ENCODE measurements around the gene PI4KA. TPM values are rescaled to one million over a fixed set of nuclear protein-coding genes. Genes with fewer than 3 reads are reported as not detected.
"Not testable (repeated sequence)": the region's sequence is repeated elsewhere in the genome, so short reads cannot be mapped to it uniquely, and the experiment has no call there.

PI4KA gene
- total RNA-seq, 2 experiments from 2014 or later: 46.9 to 95.7 TPM

- Histone ChIP-seq H3K79me2 (ENCODE audit: insufficient read depth, low read depth, low read length) (no peaks in the 10 kb centered on the region), H2AFZ (ENCODE audit: low read length) (no peak overlapping the region), H3K36me3 (ENCODE audit: insufficient read depth, low read length) (peaks cover 66% of the 10 kb centered on the region), H4K20me1 (ENCODE audit: insufficient read depth, low read length) (no peaks in the 10 kb centered on the region), H3K27ac (ENCODE audit: low read depth, low read length, poor library complexity, severe bottlenecking) (no peak overlapping the region), H3K4me1 (ENCODE audit: insufficient read depth, low read length, poor library complexity, severe bottlenecking) (no peaks in the 10 kb centered on the region), H3K9me3 (ENCODE audit: low read length) (no peaks in the 10 kb centered on the region), H3K4me3 (ENCODE audit: low read depth, low read length, poor library complexity, severe bottlenecking) (no peak overlapping the region), H3K9me2 (ENCODE audit: insufficient read depth, low read length) (no peaks in the 10 kb centered on the region), H3K4me2 (ENCODE audit: low read length) (no peak overlapping the region)
- intact Hi-C loops (cut with micrococcal nuclease; ENCODE audit: unreplicated experiment): no loop called here
- TF ChIP-seq EZH2phosphoT487 (IDR thresholded peaks at IDR 0.05; ENCODE audit: borderline replicate concordance, low read depth, low read length) (no peak), CTCF (conservative IDR thresholded peaks at IDR 0.05; ENCODE audit: low read length) (no peak)
- CTCF ChIA-PET (ENCODE audit: unreplicated experiment): no interaction called here
- POLR2A ChIA-PET: interaction anchor here (0.6 to 1.2 kb wide), 2 partner anchors 11 to 21 kb away, joined by 4 to 5 read pairs; no protein-coding TSS in a partner anchor
- BruUV-seq (replicated peaks): no TSS peak
- no peak for DNase-seq (ENCODE audit: low spot score)
These were observed 35.3 kb downstream of the PI4KA start for GRCh38 chr22:20823264-20823663.

DNA sequence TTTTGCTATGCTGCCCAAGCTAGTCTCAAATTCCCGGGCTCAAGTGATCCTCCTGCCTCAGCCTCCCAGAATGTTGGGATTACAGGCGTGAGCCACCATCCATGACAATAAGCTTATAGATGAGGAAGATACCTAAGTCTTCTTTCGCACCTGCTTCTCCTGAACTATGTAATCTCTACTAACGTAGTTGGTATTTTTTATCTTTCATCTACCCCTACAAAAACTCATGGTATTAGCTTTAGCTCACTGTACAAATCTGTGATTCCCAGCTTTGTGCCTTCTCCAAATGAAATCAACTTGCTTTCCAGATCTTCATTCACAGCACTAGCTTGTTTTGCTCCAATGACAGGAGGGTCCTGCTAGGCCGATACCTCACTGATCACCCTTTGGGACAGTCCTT lies 36.4 kb downstream of the PI4KA start:
- H2AFZ ChIP-seq (ENCODE audit: low read length): no peak overlapping the region
- intact Hi-C loops (cut with micrococcal nuclease; ENCODE audit: unreplicated experiment): no loop called here
- ChIA-PET POLR2A (no interaction called here), CTCF (ENCODE audit: unreplicated experiment) (no interaction called here)
- no peak overlapping the region for H3K27ac ChIP-seq (ENCODE audit: low read depth, low read length, poor library complexity, severe bottlenecking)
- H4K20me1 ChIP-seq (ENCODE audit: insufficient read depth, low read length): no peaks in the 10 kb centered on the region
- no peaks in the 10 kb centered on the region for H3K9me3 ChIP-seq (ENCODE audit: low read length)
- H3K4me1 ChIP-seq (ENCODE audit: insufficient read depth, low read length, poor library complexity, severe bottlenecking): no peaks in the 10 kb centered on the region
- no peak overlapping the region for H3K4me3 ChIP-seq (ENCODE audit: low read depth, low read length, poor library complexity, severe bottlenecking)
- H3K36me3 ChIP-seq (ENCODE audit: insufficient read depth, low read length): peaks cover 68% of the 10 kb centered on the region
- no peak for TF ChIP-seq CTCF (conservative IDR thresholded peaks at IDR 0.05; ENCODE audit: low read length)
- no peak for TF ChIP-seq EZH2phosphoT487 (IDR thresholded peaks at IDR 0.05; ENCODE audit: borderline replicate concordance, low read depth, low read length)
- no peak for DNase-seq (ENCODE audit: low spot score)
- no peaks in the 10 kb centered on the region for H3K79me2 ChIP-seq (ENCODE audit: insufficient read depth, low read depth, low read length)
- H3K9me2 ChIP-seq (ENCODE audit: insufficient read depth, low read length): no peaks in the 10 kb centered on the region
- no TSS peak for BruUV-seq (replicated peaks)
- H3K4me2 ChIP-seq (ENCODE audit: low read length): no peak overlapping the region

DNA sequence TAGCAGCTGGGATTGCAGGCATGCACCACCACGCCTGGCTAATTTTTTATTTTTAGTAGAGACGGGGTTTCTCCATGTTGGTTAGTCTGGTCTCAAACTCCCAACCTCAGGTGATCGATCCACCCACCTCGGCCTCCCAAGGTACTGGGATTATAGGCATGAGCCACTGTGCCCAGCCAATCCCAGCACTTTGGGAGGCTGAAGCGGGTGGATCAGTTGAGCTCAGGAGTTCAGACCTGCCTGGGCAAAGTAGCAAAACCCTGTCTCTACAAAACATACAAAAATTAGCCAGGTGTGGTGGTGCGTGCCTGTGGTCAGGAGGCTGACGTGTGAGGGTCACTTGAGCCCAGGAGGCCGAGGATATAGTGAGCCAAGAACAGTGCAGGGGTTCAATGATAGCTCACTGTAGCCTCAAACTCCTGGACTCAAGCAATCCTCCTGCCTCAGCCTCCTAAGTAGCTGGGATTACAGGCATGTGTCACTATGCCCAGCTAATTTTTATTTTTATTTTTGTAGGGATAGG lies 36.8 kb downstream of the PI4KA start:
- POLR2A ChIA-PET; intact Hi-C loops (cut with micrococcal nuclease; ENCODE audit: unreplicated experiment); CTCF ChIA-PET (ENCODE audit: unreplicated experiment): not testable (repeated sequence)

More for the DNA sequence above, 36.8 kb downstream of the PI4KA start:
- not testable (repeated sequence) for H4K20me1 ChIP-seq (ENCODE audit: insufficient read depth, low read length); H3K27ac ChIP-seq (ENCODE audit: low read depth, low read length, poor library complexity, severe bottlenecking); H3K4me1 ChIP-seq (ENCODE audit: insufficient read depth, low read length, poor library complexity, severe bottlenecking); H3K79me2 ChIP-seq (ENCODE audit: insufficient read depth, low read depth, low read length); DNase-seq (ENCODE audit: low spot score); BruUV-seq (replicated peaks); H3K4me2 ChIP-seq (ENCODE audit: low read length); H3K9me2 ChIP-seq (ENCODE audit: insufficient read depth, low read length); H2AFZ ChIP-seq (ENCODE audit: low read length); H3K4me3 ChIP-seq (ENCODE audit: low read depth, low read length, poor library complexity, severe bottlenecking); H3K9me3 ChIP-seq (ENCODE audit: low read length)
- H3K36me3 ChIP-seq (ENCODE audit: insufficient read depth, low read length): peaks cover 68% of the 10 kb centered on the region

Data from OCI-LY7 (cell line).